Mesothelial cell of epicardium (in vitro differentiated cells): ENCODE measurements around the gene GRK2. TPM values are rescaled to one million over a fixed set of nuclear protein-coding genes. Genes with fewer than 3 reads are reported as not detected.
"Not testable (repeated sequence)": the region's sequence is repeated elsewhere in the genome, so short reads cannot be mapped to it uniquely, and the experiment has no call there.

Experiments
- DNase-seq, 2 experiments: peaks; one replicate each; pipeline ENCODE4 v3.0.0; 2021; ENCODE audit warnings: low spot score in 2 of 2; ENCODE audit not compliant: unreplicated experiment in 2 of 2
- H3K27ac Mint-ChIP-seq: 2 replicates; pipeline ENCODE4 v1.8.0; 2021; ENCODE audit warnings: mixed read lengths
- H3K27me3 Mint-ChIP-seq: 2 replicates; pipeline ENCODE4 v1.8.0; 2021; ENCODE audit warnings: low read depth, mixed read lengths
- H3K36me3 Mint-ChIP-seq: 2 replicates; pipeline ENCODE4 v1.8.0; 2021; ENCODE audit warnings: mixed read lengths
- H3K4me1 Mint-ChIP-seq: 2 replicates; pipeline ENCODE4 v1.8.0; 2021; ENCODE audit warnings: mixed read lengths
- H3K4me3 Mint-ChIP-seq: 2 replicates; pipeline ENCODE4 v1.8.0; 2021; ENCODE audit warnings: mild to moderate bottlenecking, moderate library complexity, mixed read lengths
- H3K9me3 Mint-ChIP-seq: 2 replicates; pipeline ENCODE4 v1.8.0; 2021; ENCODE audit warnings: mixed read lengths
- CTCF ChIP-seq: fragments of 200-600 bp; sonication (generic); IDR thresholded peaks from one replicate; pipeline ENCODE4 v1.5.0; 2021; ENCODE audit warnings: antibody characterized with exemption; ENCODE audit not compliant: unreplicated experiment
- total RNA-seq: library from RNA; stranded (reverse); gene quantifications from 3 replicates; pipeline ENCODE4 v1.2.1, GENCODE V29; 2021

Gene GRK2
- total RNA-seq, 1 donor from 2014 or later = 46.4 TPM

- Mint-ChIP-seq H3K36me3 (peaks cover 31% of the 10 kb centered on the region), H3K27ac (no peak overlapping the region), H3K4me3 (no peak overlapping the region), H3K9me3 (no peaks in the 10 kb centered on the region), H3K4me1 (peaks cover 20% of the 10 kb centered on the region), H3K27me3 (no peaks in the 10 kb centered on the region)
- DNase-seq = no peak
- TF ChIP-seq CTCF = no peak
These were observed 10.4 kb upstream of the GRK2 start for GRCh38 chr11:67255864-67256263.

- Mint-ChIP-seq H3K36me3 (peaks cover 28% of the 10 kb centered on the region), H3K27ac (no peak overlapping the region)
These were observed 9.7 kb upstream of the GRK2 start for GRCh38 chr11:67256477-67257135.

GRCh38 chr11:67260406-67260805 is 5.9 kb upstream of the GRK2 start:
- no peak for DNase-seq
- Mint-ChIP-seq H3K9me3 (no peaks in the 10 kb centered on the region), H3K27ac (no peak overlapping the region), H3K27me3 (no peaks in the 10 kb centered on the region), H3K4me1 (peaks cover 18% of the 10 kb centered on the region), H3K36me3 (peaks cover 12% of the 10 kb centered on the region), H3K4me3 (peak overlapping the region; percentile 14)
- TF ChIP-seq CTCF = no peak

More at GRCh38 chr11:67256477-67257135, 9.7 kb upstream of the GRK2 start:
- Mint-ChIP-seq H3K27me3 (no peaks in the 10 kb centered on the region), H3K9me3 (no peaks in the 10 kb centered on the region), H3K4me3 (no peak overlapping the region), H3K4me1 (peaks cover 25% of the 10 kb centered on the region)
- no peak for DNase-seq
- no peak for TF ChIP-seq CTCF

GRCh38 chr11:67260885-67261639 is 5.2 kb upstream of the GRK2 start:
- not testable (repeated sequence) for H3K36me3 Mint-ChIP-seq, H3K27ac Mint-ChIP-seq, H3K27me3 Mint-ChIP-seq, H3K9me3 Mint-ChIP-seq
- H3K4me3 Mint-ChIP-seq = peak overlapping the region; percentile 70
- H3K4me1 Mint-ChIP-seq = peaks cover 23% of the 10 kb centered on the region
- peak; percentile 60 to 77 for DNase-seq

GRCh38 chr11:67261640-67261945 is 4.7 kb upstream of the GRK2 start:
- Mint-ChIP-seq H3K9me3 (no peaks in the 10 kb centered on the region), H3K27ac (peak overlapping the region; percentile 62), H3K36me3 (peaks cover 7% of the 10 kb centered on the region), H3K4me3 (peak overlapping the region; percentile 70), H3K27me3 (no peaks in the 10 kb centered on the region), H3K4me1 (peaks cover 23% of the 10 kb centered on the region)
- no peak for DNase-seq
- no peak for TF ChIP-seq CTCF

DNA sequence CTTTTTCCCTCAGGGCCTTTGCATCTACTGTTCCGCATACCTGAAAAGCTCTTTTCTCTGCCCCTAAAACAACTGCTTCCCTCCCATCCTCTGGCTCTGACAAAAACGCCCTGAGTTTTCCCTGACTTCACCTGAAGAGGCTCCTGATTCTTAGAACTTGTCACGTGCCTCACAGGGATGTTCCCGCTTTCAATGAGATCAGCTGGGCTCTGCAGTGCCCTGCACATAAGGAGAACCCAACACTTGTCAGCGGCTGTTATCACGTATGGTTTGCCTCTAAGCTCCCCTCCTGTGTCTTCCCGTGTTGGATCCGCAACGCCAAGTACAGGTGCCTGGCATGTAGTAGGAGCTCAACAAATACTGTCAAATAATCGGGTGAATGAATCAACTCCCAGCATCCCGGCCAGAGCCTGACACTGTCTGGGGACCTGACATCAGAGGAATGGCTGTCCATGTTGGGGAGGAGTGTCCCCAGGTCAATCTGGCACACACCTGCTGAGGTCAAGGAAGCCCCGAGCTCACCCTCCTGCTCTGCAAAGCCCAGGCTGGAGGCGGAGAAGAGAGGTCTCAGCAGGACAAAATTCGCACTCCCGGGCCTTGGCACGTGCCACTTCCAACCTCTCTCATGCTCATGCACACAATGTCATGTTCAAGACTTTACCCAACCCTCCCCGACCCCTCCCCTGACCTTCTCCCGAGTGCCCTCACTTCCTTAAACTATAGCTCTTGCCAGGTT is 4.2 kb upstream of the GRK2 start:
- TF ChIP-seq CTCF = no peak
- peak overlapping the region; percentile 77 for H3K27ac Mint-ChIP-seq
- H3K36me3 Mint-ChIP-seq = peaks cover 2% of the 10 kb centered on the region
- no peaks in the 10 kb centered on the region for H3K9me3 Mint-ChIP-seq
- H3K27me3 Mint-ChIP-seq = no peaks in the 10 kb centered on the region
- peak overlapping the region; percentile 70 for H3K4me3 Mint-ChIP-seq
- no peak for DNase-seq
- H3K4me1 Mint-ChIP-seq = peaks cover 23% of the 10 kb centered on the region
